CD14-positive monocyte (primary cell): ENCODE measurements around the gene CTDP1. TPM values are rescaled to one million over a fixed set of nuclear protein-coding genes. Genes with fewer than 3 reads are reported as not detected.

Experiments used
- DNase-seq, 3 donors: peaks; one replicate each; pipeline ENCODE4 v3.0.0-alpha.2; 2011 to 2022
- H2AFZ ChIP-seq: 2 replicates; pipeline ENCODE4 v1.6.0; 2012; ENCODE audit warnings: mild to moderate bottlenecking, low read depth, low read length, inconsistent platforms; ENCODE audit not compliant: insufficient read depth, poor library complexity, severe bottlenecking
- H3K27ac ChIP-seq, 2 donors: 1 replicate in 1 of 2; 2 replicates in 1 of 2; pipeline ENCODE4 v1.5.1; 2012 to 2013; ENCODE audit warnings: low read length in 2 of 2, control low read depth in 1 of 2, inconsistent platforms in 1 of 2, low read depth in 1 of 2, mild to moderate bottlenecking in 1 of 2
- H3K27me3 ChIP-seq, 2 donors: one replicate each; pipeline versions ENCODE4 v1.6.0 to v1.6.1; 2011 to 2013; ENCODE audit warnings: low read length in 2 of 2; ENCODE audit not compliant: control insufficient read depth in 2 of 2, insufficient read depth in 2 of 2
- H3K36me3 ChIP-seq, 2 donors: replicated peaks in 1 of 2; 1 replicate in 1 of 2; 2 replicates in 1 of 2; pipeline versions ENCODE4 v1.5.1 to v1.6.1; 2012 to 2013; ENCODE audit warnings: low read length in 2 of 2, control low read depth in 1 of 2, inconsistent platforms in 1 of 2, mild to moderate bottlenecking in 1 of 2; ENCODE audit not compliant: insufficient read depth in 2 of 2, control insufficient read depth in 1 of 2
- H3K4me1 ChIP-seq, 2 donors: 1 replicate in 1 of 2; 2 replicates in 1 of 2; pipeline versions ENCODE4 v1.5.1 to v1.6.1; 2012 to 2013; ENCODE audit warnings: low read length in 2 of 2, control low read depth in 1 of 2, inconsistent platforms in 1 of 2, mild to moderate bottlenecking in 1 of 2, moderate library complexity in 1 of 2; ENCODE audit not compliant: insufficient read depth in 2 of 2, control insufficient read depth in 1 of 2
- H3K4me2 ChIP-seq: replicated peaks from 2 replicates; pipeline ENCODE3; 2012; ENCODE audit warnings: low read length, moderate library complexity, mild to moderate bottlenecking; ENCODE audit not compliant: poor library complexity, severe bottlenecking; ENCODE audit errors: extremely low read depth
- H3K4me3 ChIP-seq, 3 experiments: fragments of 200-600 bp in 1 of 3; sonication (generic) in 1 of 3; replicated peaks in 1 of 3; 1 replicate in 2 of 3; 2 replicates in 1 of 3; pipeline ENCODE4 v1.5.1; 2011 to 2013; ENCODE audit warnings: low read length in 3 of 3, mild to moderate bottlenecking in 3 of 3, control low read depth in 2 of 3, low read depth in 2 of 3, inconsistent platforms in 1 of 3, moderate library complexity in 1 of 3
- H3K79me2 ChIP-seq: 2 replicates; pipeline ENCODE4 v1.6.0; 2012; ENCODE audit warnings: mild to moderate bottlenecking, control low read depth, inconsistent platforms, low read length, moderate library complexity; ENCODE audit not compliant: insufficient read depth
- H3K9ac ChIP-seq: 2 replicates; pipeline ENCODE4 v1.6.0; 2017; ENCODE audit warnings: low read length, mild to moderate bottlenecking; ENCODE audit not compliant: insufficient read depth, poor library complexity, severe bottlenecking
- H3K9me3 ChIP-seq, 2 donors: replicated peaks in 1 of 2; 1 replicate in 1 of 2; 2 replicates in 1 of 2; pipeline versions ENCODE4 v1.5.1 to v1.6.1; 2012 to 2013; ENCODE audit warnings: low read length in 2 of 2, control low read depth in 1 of 2; ENCODE audit not compliant: control insufficient read depth in 1 of 2, insufficient read depth in 1 of 2
- H4K20me1 ChIP-seq: 2 replicates; pipeline ENCODE4 v1.6.0; 2012; ENCODE audit warnings: mild to moderate bottlenecking, low read length, control low read depth, moderate library complexity; ENCODE audit not compliant: insufficient read depth
- H3K27ac Mint-ChIP-seq, 7 donors: one replicate each; pipeline ENCODE4 v1.8.0; 2020; ENCODE audit warnings: mild to moderate bottlenecking in 7 of 7, mixed read lengths in 7 of 7, moderate library complexity in 6 of 7, inconsistent platforms in 2 of 7
- H3K27me3 Mint-ChIP-seq, 3 donors: one replicate each; pipeline ENCODE4 v1.8.0; 2021 to 2022; ENCODE audit warnings: low read depth in 3 of 3, mild to moderate bottlenecking in 3 of 3, mixed read lengths in 3 of 3, moderate library complexity in 3 of 3, inconsistent platforms in 1 of 3
- H3K36me3 Mint-ChIP-seq, 2 donors: one replicate each; pipeline ENCODE4 v1.8.0; 2020; ENCODE audit warnings: mixed read lengths in 2 of 2, inconsistent platforms in 1 of 2, mild to moderate bottlenecking in 1 of 2
- H3K4me1 Mint-ChIP-seq: one replicate; pipeline ENCODE4 v1.8.0; 2020; ENCODE audit warnings: mild to moderate bottlenecking, mixed read lengths
- H3K4me3 Mint-ChIP-seq, 2 donors: one replicate each; pipeline ENCODE4 v1.8.0; 2020; ENCODE audit warnings: mild to moderate bottlenecking in 2 of 2, mixed read lengths in 2 of 2, moderate library complexity in 1 of 2
- H3K9me3 Mint-ChIP-seq, 7 donors: one replicate each; pipeline ENCODE4 v1.8.0; 2020 to 2022; ENCODE audit warnings: mixed read lengths in 7 of 7, mild to moderate bottlenecking in 6 of 7, moderate library complexity in 6 of 7, inconsistent platforms in 2 of 7
- CTCF ChIP-seq: fragments of 200-600 bp; IDR thresholded peaks from one replicate; pipeline ENCODE4 v1.8.0; 2022; ENCODE audit warnings: antibody characterized with exemption, mild to moderate bottlenecking
- WGBS: methylation state at CpG from one replicate; pipeline ENCODE4 v1.1.5; 2013; ENCODE audit warnings: missing lambda C conversion rate; ENCODE audit not compliant: insufficient coverage; 5-methylcytosine and 5-hydroxymethylcytosine counted together
- intact Hi-C, 2 donors: fragments of 100-400 bp; cut with micrococcal nuclease; formaldehyde crosslinking; loops; one replicate each; pipeline versions ENCODE4 v1.15.0 to v1.15.1; 2023
- polyA plus RNA-seq, 3 donors: library from polyadenylated mRNA; depleted of rRNA in 1 of 3; unstranded in 2 of 3; stranded (reverse) in 1 of 3; fragments of 300-500 nt in 2 of 3; fragments of >200 nt in 1 of 3; fragmentation: Illumina TruSeq in 2 of 3; gene quantifications; 1 replicate in 2 of 3; 2 replicates in 1 of 3; pipeline ENCODE4 v1.2.3, GENCODE V29; 2012 to 2021

Gene CTDP1
- polyA plus RNA-seq, 3 donors = 9.1 to 13.9 (median 9.1) TPM

DNA sequence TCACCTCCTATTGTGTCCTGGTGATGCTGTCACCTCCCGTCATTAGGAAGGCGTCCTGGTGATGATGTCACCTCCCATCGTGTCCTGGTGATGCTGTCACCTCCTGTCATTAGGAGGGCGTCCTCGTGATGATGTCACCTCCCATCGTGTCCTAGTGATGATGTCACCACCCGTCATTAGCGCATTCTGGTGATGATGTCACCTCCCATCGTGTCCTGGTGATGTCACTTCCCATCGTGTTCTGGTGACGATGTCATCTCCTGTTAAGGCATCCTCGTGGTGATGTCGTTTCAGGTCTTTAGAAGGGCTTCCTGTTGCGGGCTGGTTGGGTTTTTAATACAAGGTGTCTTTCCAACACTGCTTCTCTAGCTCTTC, 40.7 kb downstream of the CTDP1 start:
- Histone ChIP-seq H2AFZ (no peak overlapping the region), H3K4me1 (no peaks in the 10 kb centered on the region), H3K27me3 (no peaks in the 10 kb centered on the region), H3K9ac (no peak overlapping the region), H3K79me2 (peaks cover 44% of the 10 kb centered on the region), H3K9me3 (peaks cover 73 to 90% of the 10 kb centered on the region in 2 donors), H3K27ac (no peak overlapping the region), H3K4me3 (no peak overlapping the region), H3K36me3 (peaks cover 92 to 99% of the 10 kb centered on the region in 2 donors), H4K20me1 (peaks cover 4% of the 10 kb centered on the region), H3K4me2 (no peak overlapping the region)
- no peaks in the 10 kb centered on the region for H3K4me1 Mint-ChIP-seq
- DNase-seq = peak in 1 of 3 donors; percentile 14
- peaks cover 37 to 68% (median 48%) of the 10 kb centered on the region in 7 donors for H3K9me3 Mint-ChIP-seq
- TF ChIP-seq CTCF = no peak
- 94% methylated on average over 13 of the region's 14 CpGs for WGBS
- H3K36me3 Mint-ChIP-seq = peaks cover 85 to 96% of the 10 kb centered on the region in 2 donors
- no peaks in the 10 kb centered on the region for H3K27me3 Mint-ChIP-seq
- no peak overlapping the region for H3K4me3 Mint-ChIP-seq
- intact Hi-C loops = no loop called here
- H3K27ac Mint-ChIP-seq = peak overlapping the region in 4 of 7 donors; percentile 25 to 75 (median 58)

GRCh38 chr18:79723036-79723435, 43.4 kb downstream of the CTDP1 start:
- Histone ChIP-seq H3K9ac (no peak overlapping the region), H3K4me1 (no peaks in the 10 kb centered on the region), H3K27me3 (no peaks in the 10 kb centered on the region), H4K20me1 (peaks cover 4% of the 10 kb centered on the region), H2AFZ (no peak overlapping the region), H3K27ac (no peak overlapping the region), H3K79me2 (peaks cover 69% of the 10 kb centered on the region), H3K4me2 (no peak overlapping the region), H3K4me3 (no peak overlapping the region), H3K9me3 (peaks cover 78 to 96% of the 10 kb centered on the region in 2 donors), H3K36me3 (peaks cover 84 to 99% of the 10 kb centered on the region in 2 donors)
- intact Hi-C loops = no loop called here
- no peak for DNase-seq
- Mint-ChIP-seq H3K27me3 (peaks cover 0 to 2% (median 0%) of the 10 kb centered on the region in 3 donors), H3K36me3 (peaks cover 91 to 96% of the 10 kb centered on the region in 2 donors), H3K4me3 (no peak overlapping the region), H3K9me3 (peaks cover 44 to 77% (median 62%) of the 10 kb centered on the region in 7 donors), H3K27ac (peak overlapping the region in 1 of 7 donors; percentile 76), H3K4me1 (no peaks in the 10 kb centered on the region)
- WGBS = 98% methylated on average over 11 of the region's 13 CpGs
- no peak for TF ChIP-seq CTCF
